ENCODE data around the gene ZNF774.

- TF ChIP-seq CTCF (conservative IDR thresholded peaks at IDR 0.05; ENCODE audit: low read depth, low read length) (no peak), EZH2 (IDR thresholded peaks at IDR 0.05; ENCODE audit: borderline replicate concordance, low read depth, low read length, poor library complexity, severe bottlenecking) (no peak)
Measured at GRCh38 chr15:90340345-90340744, 11.7 kb upstream of the ZNF774 start.

Data from A673 (cell line).